Upper lobe of left lung (tissue), 6 donors: ENCODE results near the gene MRNIP. TPM values are rescaled to one million over a fixed set of nuclear protein-coding genes. Genes with fewer than 3 reads are reported as not detected.

Source experiments
- ATAC-seq, 2 donors: fragments of 200-7000 bp; cut with Tn5 transposase; one replicate each; pipeline ENCODE4 v1.9.1; 2022; ENCODE audit warnings: mild to moderate bottlenecking in 2 of 2, moderate library complexity in 2 of 2; ENCODE audit not compliant: low FRiP score in 2 of 2
- DNase-seq, 2 donors: peaks; one replicate each; pipeline ENCODE4 v3.0.0-alpha.2; 2019 to 2020
- H3K27ac ChIP-seq, 4 donors: fragments of 200-600 bp; sonication (generic); one replicate each; pipeline ENCODE4 v1.5.1; 2016 to 2019
- H3K27me3 ChIP-seq, 4 donors: fragments of 200-600 bp; sonication (generic); one replicate each; pipeline ENCODE4 v1.5.1; 2017 to 2019
- H3K36me3 ChIP-seq, 4 donors: fragments of 200-600 bp; sonication (generic); one replicate each; pipeline ENCODE4 v1.5.1; 2016 to 2019
- H3K4me1 ChIP-seq, 4 donors: fragments of 200-600 bp; sonication (generic); one replicate each; pipeline ENCODE4 v1.5.1; 2018 to 2019
- H3K4me3 ChIP-seq, 4 donors: fragments of 200-600 bp; sonication (generic); one replicate each; pipeline ENCODE4 v1.5.1; 2017 to 2019; ENCODE audit warnings: mild to moderate bottlenecking in 2 of 4, moderate library complexity in 1 of 4
- H3K9me3 ChIP-seq, 4 donors: fragments of 200-600 bp; sonication (generic); one replicate each; pipeline ENCODE4 v1.5.1; 2018 to 2019
- CTCF ChIP-seq, 6 experiments: fragments of 450-650 bp in 4 of 6; fragments of 200-600 bp in 2 of 6; sonication (generic) in 2 of 6; IDR thresholded peaks; one replicate each; pipeline ENCODE4 v1.5.1; 2016 to 2019; ENCODE audit warnings: antibody characterized with exemption in 6 of 6
- EP300 ChIP-seq, 4 donors: sonication (generic); formaldehyde crosslinking; IDR thresholded peaks; one replicate each; pipeline ENCODE4 v1.5.1; 2017; ENCODE audit warnings: antibody characterized with exemption in 4 of 4, control low read depth in 2 of 4
- POLR2A ChIP-seq, 4 donors: fragments of 450-650 bp; IDR thresholded peaks; one replicate each; pipeline ENCODE4 v1.5.1; 2016 to 2017; ENCODE audit warnings: antibody characterized with exemption in 4 of 4, mild to moderate bottlenecking in 2 of 4
- POLR2AphosphoS5 ChIP-seq, 2 donors: sonication (generic); formaldehyde crosslinking; IDR thresholded peaks; one replicate each; pipeline ENCODE4 v1.5.1; 2017; ENCODE audit warnings: antibody characterized with exemption in 2 of 2
- WGBS, 2 donors: methylation state at CpG; one replicate each; pipeline ENCODE4 v1.1.5; 2017 to 2018; 5-methylcytosine and 5-hydroxymethylcytosine counted together
- small RNA-seq, 4 donors: library from RNA; depleted of rRNA; stranded (forward); fragments of <200 nt; gene quantifications; one replicate each; pipeline ENCODE3, GENCODE V24; 2016
- total RNA-seq, 6 donors: library from RNA; depleted of rRNA in 4 of 6; stranded (reverse); fragments of >200 nt in 4 of 6; gene quantifications; one replicate each; pipeline versions ENCODE4 v1.1.0 to v1.2.1, GENCODE V29; 2016 to 2021
- donor health status: DM: no; HTN: no; CAD: no; lungs with moderate emphysema.
- donor health status: DM: no; HTN: yes; CAD: no; lungs with severe emphysema.

Gene MRNIP
- total RNA-seq, 6 donors from 2014 or later, result 20.7 to 142 (median 33.2) TPM

GRCh38 chr5:179788193-179788854 lies 70.3 kb downstream of the MRNIP start:
- DNase-seq (no peak), ATAC-seq (peak in 1 of 2 donors; percentile 24)
- H3K4me1 ChIP-seq, result peaks cover 18 to 21% (median 20%) of the 10 kb centered on the region in 4 donors
- no peaks in the 10 kb centered on the region for H3K36me3 ChIP-seq
- H3K27me3 ChIP-seq, result no peaks in the 10 kb centered on the region
- WGBS, 2 donors, result 91 to 95% methylated on average over 7 of the region's 7 CpGs
- H3K4me3 ChIP-seq, result no peak overlapping the region
- no peak for TF ChIP-seq CTCF (IDR thresholded peaks at IDR 0.05)
- TF ChIP-seq POLR2AphosphoS5 (IDR thresholded peaks at IDR 0.05), result no peak
- TF ChIP-seq EP300 (IDR thresholded peaks at IDR 0.05), result no peak
- TF ChIP-seq POLR2A (IDR thresholded peaks at IDR 0.05), result no peak
- H3K9me3 ChIP-seq, result no peaks in the 10 kb centered on the region
- H3K27ac ChIP-seq, result no peak overlapping the region

Small RNA genes lying within 50 kb of the gene (small RNA-seq; reads per million reads assigned to genes)
- gene MIR1229 (0 to 0.57 (median 0.07) reads per million in 4 donors), gene RF00019 (0 reads per million in 4 donors)

Other genes with a start within 250 kb of the MRNIP start
- 1,000 to 10,000 TPM in 1 of 6 donors, 100 to 1,000 TPM in 5; 366 to 1,930 (median 429) TPM for gene HNRNPH1, start 235.1 kb downstream of the MRNIP start, total RNA-seq
- 1 to 10 TPM in 3 of 6 donors, not detected in 3; 1.7 to 2.1 (median 1.8) TPM for gene CBY3, start 177.8 kb downstream of the MRNIP start, total RNA-seq
- gene CANX, start 159.8 kb downstream of the MRNIP start, total RNA-seq, result 100 to 1,000 TPM; 139 to 754 (median 342) TPM
- 10 to 100 TPM; 22.5 to 59.7 (median 26.7) TPM for gene MAML1, start 126.0 kb downstream of the MRNIP start, total RNA-seq
- gene LTC4S, start 64.8 kb downstream of the MRNIP start, total RNA-seq, result 10 to 100 TPM in 5 of 6 donors, 1 to 10 TPM in 1; 6.7 to 33.1 (median 21.3) TPM
- 100 to 1,000 TPM; 107 to 266 (median 158) TPM for gene MGAT4B, start 52.0 kb downstream of the MRNIP start, total RNA-seq
- 100 to 1,000 TPM; 390 to 666 (median 574) TPM for gene SQSTM1, start 37.9 kb downstream of the MRNIP start, total RNA-seq
- gene TBC1D9B, start 49.1 kb upstream of the MRNIP start, total RNA-seq, result 100 to 1,000 TPM in 4 of 6 donors, 10 to 100 TPM in 2; 66.4 to 228 (median 110) TPM
- gene RNF130, start 212.9 kb upstream of the MRNIP start, total RNA-seq, result 100 to 1,000 TPM in 3 of 6 donors, 10 to 100 TPM in 3; 54.5 to 137 (median 98.2) TPM